Endothelial cell (in vitro differentiated cells): ENCODE results near the gene SNRPA. TPM values are rescaled to one million over a fixed set of nuclear protein-coding genes. Genes with fewer than 3 reads are reported as not detected.
A peak's percentile ranks its signal among the peaks of the same experiment; 100 is the strongest.
"Not testable (repeated sequence)": the region's sequence is repeated elsewhere in the genome, so short reads cannot be mapped to it uniquely, and the experiment has no call there.

Experiments
- DNase-seq: peaks from one replicate; pipeline ENCODE4 v3.0.0; 2021; ENCODE audit warnings: low spot score
- H3K27ac Mint-ChIP-seq: one replicate; pipeline ENCODE4 v1.8.0; 2021; ENCODE audit warnings: mixed read lengths, inconsistent platforms; ENCODE audit not compliant: unreplicated experiment
- H3K27me3 Mint-ChIP-seq: one replicate; pipeline ENCODE4 v1.8.0; 2021; ENCODE audit warnings: mild to moderate bottlenecking, moderate library complexity, mixed read lengths, inconsistent platforms; ENCODE audit not compliant: unreplicated experiment
- H3K36me3 Mint-ChIP-seq: one replicate; pipeline ENCODE4 v1.8.0; 2021; ENCODE audit warnings: mild to moderate bottlenecking, low read depth, mixed read lengths, inconsistent platforms; ENCODE audit not compliant: unreplicated experiment
- H3K4me1 Mint-ChIP-seq: one replicate; pipeline ENCODE4 v1.8.0; 2021; ENCODE audit warnings: mild to moderate bottlenecking, mixed read lengths, inconsistent platforms; ENCODE audit not compliant: unreplicated experiment
- H3K4me3 Mint-ChIP-seq: one replicate; pipeline ENCODE4 v1.8.0; 2021; ENCODE audit warnings: mild to moderate bottlenecking, mixed read lengths, inconsistent platforms; ENCODE audit not compliant: unreplicated experiment
- H3K9me3 Mint-ChIP-seq: one replicate; pipeline ENCODE4 v1.8.0; 2021; ENCODE audit warnings: mixed read lengths, inconsistent platforms; ENCODE audit not compliant: unreplicated experiment
- total RNA-seq: library from RNA; stranded (reverse); fragmentation: NEBNext Ultra II Directional; extraction: Animal tissue kit (Norgen Biotek cat#: 25700); gene quantifications from one replicate; pipeline ENCODE4 v1.2.1, GENCODE V29; 2021; ENCODE audit not compliant: unreplicated experiment
- TF ChIP-seq, protein P1 (sequence below): fragments of 200-600 bp; sonication (generic); IDR thresholded peaks from one replicate; pipeline ENCODE4 v1.5.0; 2021; ENCODE audit warnings: antibody characterized with exemption; ENCODE audit not compliant: unreplicated experiment

The SNRPA gene
- total RNA-seq, 1 donor from 2014 or later, result 101 TPM

DNA sequence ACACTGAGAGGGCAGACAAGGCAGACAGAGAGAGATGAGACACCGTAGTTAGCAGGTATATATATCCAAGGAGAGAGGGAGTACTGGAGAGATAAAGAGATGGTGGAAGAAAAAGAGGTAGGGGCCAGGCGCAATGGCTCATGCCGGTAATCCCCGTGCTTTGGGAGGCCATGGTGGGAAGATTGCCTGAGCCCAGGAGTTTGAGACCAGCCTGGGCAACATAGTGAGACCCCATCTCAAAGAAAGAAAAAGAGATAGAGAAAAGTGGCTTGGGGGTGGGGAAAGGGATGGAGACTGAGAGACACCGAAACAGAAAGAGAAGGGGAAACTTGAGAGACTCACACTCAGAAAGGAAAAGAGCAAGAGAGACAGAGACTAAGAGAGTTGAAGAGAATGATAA lies 29.6 kb downstream of the SNRPA start:
- H3K4me1 Mint-ChIP-seq, result peaks cover 19% of the 10 kb centered on the region
- H3K27me3 Mint-ChIP-seq, result peaks cover 13% of the 10 kb centered on the region
- TF ChIP-seq, protein P1, sequence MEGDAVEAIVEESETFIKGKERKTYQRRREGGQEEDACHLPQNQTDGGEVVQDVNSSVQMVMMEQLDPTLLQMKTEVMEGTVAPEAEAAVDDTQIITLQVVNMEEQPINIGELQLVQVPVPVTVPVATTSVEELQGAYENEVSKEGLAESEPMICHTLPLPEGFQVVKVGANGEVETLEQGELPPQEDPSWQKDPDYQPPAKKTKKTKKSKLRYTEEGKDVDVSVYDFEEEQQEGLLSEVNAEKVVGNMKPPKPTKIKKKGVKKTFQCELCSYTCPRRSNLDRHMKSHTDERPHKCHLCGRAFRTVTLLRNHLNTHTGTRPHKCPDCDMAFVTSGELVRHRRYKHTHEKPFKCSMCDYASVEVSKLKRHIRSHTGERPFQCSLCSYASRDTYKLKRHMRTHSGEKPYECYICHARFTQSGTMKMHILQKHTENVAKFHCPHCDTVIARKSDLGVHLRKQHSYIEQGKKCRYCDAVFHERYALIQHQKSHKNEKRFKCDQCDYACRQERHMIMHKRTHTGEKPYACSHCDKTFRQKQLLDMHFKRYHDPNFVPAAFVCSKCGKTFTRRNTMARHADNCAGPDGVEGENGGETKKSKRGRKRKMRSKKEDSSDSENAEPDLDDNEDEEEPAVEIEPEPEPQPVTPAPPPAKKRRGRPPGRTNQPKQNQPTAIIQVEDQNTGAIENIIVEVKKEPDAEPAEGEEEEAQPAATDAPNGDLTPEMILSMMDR, result no peak

DNA sequence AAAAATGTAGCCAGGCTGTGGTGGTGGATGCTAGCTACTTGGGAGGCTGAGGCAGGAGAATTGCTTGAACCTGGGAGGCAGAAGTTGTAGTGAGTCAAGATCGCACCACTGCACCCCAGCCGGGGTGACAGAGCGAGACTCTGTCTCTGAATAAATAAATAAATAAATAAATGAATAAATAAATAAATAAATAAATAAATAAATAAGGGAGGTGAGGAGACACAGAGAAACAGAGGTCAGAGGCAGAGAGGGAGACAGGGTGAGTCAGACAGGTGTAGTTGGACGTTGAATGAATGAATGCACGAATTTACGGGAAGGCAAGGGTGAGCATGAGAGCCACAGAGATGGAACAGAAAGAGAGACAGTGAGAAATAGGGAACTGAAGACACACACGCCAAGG lies 30.1 kb downstream of the SNRPA start:
- H3K9me3 Mint-ChIP-seq, result no peaks in the 10 kb centered on the region
- H3K4me1 Mint-ChIP-seq, result peaks cover 19% of the 10 kb centered on the region
- no peak overlapping the region for H3K27ac Mint-ChIP-seq
- H3K27me3 Mint-ChIP-seq, result peaks cover 13% of the 10 kb centered on the region
- no peak for DNase-seq
- peaks cover 6% of the 10 kb centered on the region for H3K36me3 Mint-ChIP-seq
- H3K4me3 Mint-ChIP-seq, result peak overlapping the region; percentile 12
- TF ChIP-seq, protein P1, result no peak

More for the DNA sequence above, 29.6 kb downstream of the SNRPA start:
- Mint-ChIP-seq H3K36me3 (peaks cover 6% of the 10 kb centered on the region), H3K27ac (no peak overlapping the region), H3K9me3 (no peaks in the 10 kb centered on the region), H3K4me3 (no peak overlapping the region)
- DNase-seq, result no peak

DNA sequence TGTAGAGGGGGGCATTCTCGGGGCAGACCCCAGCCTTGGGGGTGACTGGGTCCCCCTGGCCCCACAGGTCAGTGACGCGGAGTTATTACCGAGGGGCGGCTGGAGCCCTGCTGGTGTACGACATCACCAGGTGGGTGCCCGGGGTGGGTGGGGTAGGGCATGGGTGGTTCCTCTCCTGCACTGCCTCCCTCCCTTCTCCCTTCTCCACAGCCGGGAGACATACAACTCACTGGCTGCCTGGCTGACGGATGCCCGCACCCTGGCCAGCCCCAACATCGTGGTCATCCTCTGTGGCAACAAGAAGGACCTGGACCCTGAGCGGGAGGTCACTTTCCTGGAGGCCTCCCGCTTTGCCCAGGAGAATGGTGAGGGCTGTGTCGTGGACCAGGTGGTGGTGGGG lies 32.7 kb downstream of the SNRPA start:
- Mint-ChIP-seq H3K36me3 (peaks cover 6% of the 10 kb centered on the region), H3K27ac (no peak overlapping the region), H3K9me3 (no peaks in the 10 kb centered on the region), H3K4me1 (peaks cover 11% of the 10 kb centered on the region), H3K27me3 (peaks cover 18% of the 10 kb centered on the region), H3K4me3 (no peak overlapping the region)
- TF ChIP-seq, protein P1, result no peak
- no peak for DNase-seq

DNA sequence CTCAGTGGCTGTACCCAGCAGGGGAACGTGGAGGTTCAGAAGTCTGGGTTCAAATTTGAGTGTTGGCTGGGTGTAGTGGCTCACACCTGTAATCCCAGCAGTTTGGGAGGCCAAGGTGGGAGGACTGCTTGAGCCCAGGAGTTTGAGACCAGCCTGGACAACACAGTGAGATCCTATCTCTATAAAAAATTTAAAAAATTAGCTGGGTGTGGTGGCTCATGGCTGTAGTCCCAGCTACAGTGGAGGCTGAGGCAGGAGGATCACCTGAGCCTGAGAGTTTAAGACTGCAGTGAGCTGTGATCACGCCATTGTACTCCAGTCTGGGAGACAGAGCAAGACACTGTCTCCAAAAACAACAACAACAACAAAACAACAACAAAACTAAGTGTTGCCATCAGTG lies 33.1 kb downstream of the SNRPA start:
- peaks cover 16% of the 10 kb centered on the region for H3K27me3 Mint-ChIP-seq
- not testable (repeated sequence) for H3K36me3 Mint-ChIP-seq, H3K4me1 Mint-ChIP-seq, H3K9me3 Mint-ChIP-seq, H3K27ac Mint-ChIP-seq, H3K4me3 Mint-ChIP-seq, DNase-seq

DNA sequence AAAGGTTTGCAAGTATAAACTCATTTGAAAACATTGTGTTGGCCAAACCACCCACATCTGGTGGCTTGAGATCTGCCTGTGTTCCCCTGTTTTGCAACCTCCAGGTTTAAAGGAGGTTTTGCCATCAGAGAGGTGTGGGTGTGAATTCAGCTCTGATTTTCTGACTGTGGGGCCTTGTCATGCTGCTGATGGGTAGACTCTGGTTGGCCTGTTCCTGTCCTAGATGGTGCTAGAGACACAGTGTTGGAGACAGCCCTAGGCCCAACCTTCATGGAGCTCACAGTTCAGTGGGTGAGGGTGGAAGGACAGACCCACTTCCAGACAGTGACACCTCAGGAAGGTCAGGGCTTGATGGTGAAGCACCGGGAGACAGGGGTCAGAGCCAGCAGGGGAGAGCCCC lies 34.5 kb downstream of the SNRPA start:
- H3K27ac Mint-ChIP-seq, result peak overlapping the region; percentile 57
- no peak overlapping the region for H3K4me3 Mint-ChIP-seq
- H3K9me3 Mint-ChIP-seq, result no peaks in the 10 kb centered on the region
- H3K27me3 Mint-ChIP-seq, result peaks cover 22% of the 10 kb centered on the region
- H3K36me3 Mint-ChIP-seq, result peaks cover 10% of the 10 kb centered on the region
- peaks cover 6% of the 10 kb centered on the region for H3K4me1 Mint-ChIP-seq
- TF ChIP-seq, protein P1, result no peak
- no peak for DNase-seq
